GM10266 (cell line): ENCODE data around the gene RIOX2.

Experiments
- DNase-seq: peaks from one replicate; pipeline ENCODE4 v3.0.0; 2012; ENCODE audit errors: extremely low spot score
- CTCF ChIP-seq: IDR thresholded peaks from 2 replicates; pipeline ENCODE4 v1.5.1; 2012; ENCODE audit warnings: mild to moderate bottlenecking, low read depth; ENCODE audit not compliant: control insufficient read depth, insufficient read depth; ENCODE audit errors: missing control alignments

RIOX2 gene

GRCh38 chr3:98010194-98010882 is 38.1 kb upstream of the RIOX2 start:
- DNase-seq = no peak
- TF ChIP-seq CTCF = no peak

- TF ChIP-seq CTCF = no peak
Measured at GRCh38 chr3:98008855-98009254, 36.6 kb upstream of the RIOX2 start.

GRCh38 chr3:98005438-98005837 is 33.2 kb upstream of the RIOX2 start:
- no peak for DNase-seq
- TF ChIP-seq CTCF = no peak

More at GRCh38 chr3:98008855-98009254, 36.6 kb upstream of the RIOX2 start:
- no peak for DNase-seq

GRCh38 chr3:98004721-98005120 is 32.5 kb upstream of the RIOX2 start:
- TF ChIP-seq CTCF = no peak
- DNase-seq = no peak

GRCh38 chr3:98003306-98003969 is 31.2 kb upstream of the RIOX2 start:
- no peak for TF ChIP-seq CTCF
- DNase-seq = no peak

GRCh38 chr3:98002717-98003116 is 30.5 kb upstream of the RIOX2 start:
- no peak for TF ChIP-seq CTCF
- DNase-seq = no peak

- DNase-seq = no peak
- no peak for TF ChIP-seq CTCF
Measured at GRCh38 chr3:97999994-98000393, 27.8 kb upstream of the RIOX2 start.
